ENCODE data around the gene UBE3B.

The UBE3B gene

DNA sequence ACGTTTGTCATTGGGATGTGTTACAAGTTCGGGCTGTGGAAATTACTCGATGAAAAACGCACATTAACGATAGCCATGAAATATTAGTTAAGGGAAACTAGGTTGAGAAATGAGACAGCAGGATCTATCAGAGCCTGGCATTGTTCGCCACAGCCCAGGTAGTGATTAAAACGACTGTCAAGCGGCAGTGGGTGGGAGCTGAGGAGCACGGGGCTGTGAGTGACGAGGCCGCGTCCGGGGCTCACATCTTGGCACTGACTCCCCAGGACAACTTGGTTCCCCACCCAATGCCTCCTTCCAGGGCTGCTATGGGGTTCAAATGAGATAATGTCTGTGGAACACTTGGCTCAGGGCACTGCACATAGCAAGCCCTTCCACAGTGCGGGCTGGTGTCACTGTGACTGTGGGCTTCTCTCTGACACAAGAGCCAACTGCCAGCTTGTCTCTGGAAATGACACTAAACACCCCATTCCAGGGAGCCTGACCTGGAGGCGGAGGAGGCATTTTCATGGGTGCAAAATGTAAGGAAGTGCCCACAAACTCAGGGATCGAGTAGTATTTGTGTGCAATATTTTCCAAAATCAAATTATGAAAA is 76.6 kb downstream of the UBE3B start:
- DNase-seq (ENCODE audit: low spot score) = no peak

GRCh38 chr12:109554761-109555160 is 77.3 kb downstream of the UBE3B start:
- no peak for DNase-seq (ENCODE audit: low spot score)

DNA sequence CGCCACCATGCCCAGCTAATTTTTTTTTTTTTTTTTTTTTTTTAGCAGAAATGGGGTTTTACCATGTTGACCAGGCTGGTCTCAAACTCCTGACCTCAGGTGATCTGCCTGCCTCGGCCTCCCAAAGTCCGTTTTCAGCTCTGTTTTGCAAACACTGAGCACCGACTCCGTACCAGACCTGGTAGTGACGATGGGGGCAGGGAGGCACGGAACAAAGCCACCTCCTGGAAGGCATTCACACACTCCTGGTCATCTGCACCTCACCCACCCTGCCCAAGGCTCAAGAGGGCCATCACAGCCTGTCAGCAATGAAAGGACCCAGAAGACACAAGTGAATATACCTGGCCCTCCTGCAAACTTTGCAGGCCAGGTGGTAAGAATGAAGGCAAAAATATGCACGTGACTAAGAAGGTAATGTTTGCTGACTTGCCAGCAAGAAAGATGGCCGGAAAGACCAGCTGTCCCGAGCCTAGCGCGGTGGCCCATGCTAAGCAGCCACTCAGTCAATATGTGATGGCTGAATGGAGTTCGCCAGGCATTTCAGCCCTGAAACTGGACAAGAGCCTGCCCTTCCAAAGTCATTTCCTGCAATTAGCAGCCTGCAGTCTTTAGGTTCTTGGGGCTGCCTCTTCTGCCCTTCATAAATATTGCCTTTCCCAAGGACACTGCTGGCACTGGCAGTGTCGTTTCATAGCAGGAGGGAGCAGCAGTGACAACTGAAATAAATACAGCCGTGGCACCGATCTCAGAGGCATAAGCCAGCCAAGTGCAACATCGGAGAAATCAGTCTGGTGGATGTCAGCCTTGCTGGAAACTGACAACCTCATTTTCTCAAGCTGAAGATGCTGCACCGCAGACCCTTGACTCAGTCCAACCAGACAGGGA is 78.2 kb downstream of the UBE3B start:
- no peak for DNase-seq (ENCODE audit: low spot score)

DNA sequence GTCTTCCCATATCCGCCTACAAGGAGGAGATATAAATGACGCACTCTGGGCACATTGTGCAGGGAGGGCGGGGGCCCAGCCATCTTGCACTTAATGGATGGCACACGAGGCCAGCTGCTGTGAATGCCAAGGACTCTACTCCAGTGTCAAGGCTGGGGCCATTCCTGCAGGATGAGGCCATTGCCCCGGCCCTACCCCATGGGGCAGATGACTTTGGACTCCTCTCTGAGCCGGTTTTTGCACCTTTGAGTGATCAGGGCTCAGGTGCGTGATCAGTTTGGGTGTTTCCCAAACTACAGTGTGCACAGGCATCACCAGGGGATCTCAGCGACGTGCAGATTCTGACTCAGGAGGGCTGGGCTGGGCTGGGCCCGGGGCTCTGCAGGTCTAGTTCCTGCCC is 79.8 kb downstream of the UBE3B start:
- no peak for DNase-seq (ENCODE audit: low spot score)

DNA sequence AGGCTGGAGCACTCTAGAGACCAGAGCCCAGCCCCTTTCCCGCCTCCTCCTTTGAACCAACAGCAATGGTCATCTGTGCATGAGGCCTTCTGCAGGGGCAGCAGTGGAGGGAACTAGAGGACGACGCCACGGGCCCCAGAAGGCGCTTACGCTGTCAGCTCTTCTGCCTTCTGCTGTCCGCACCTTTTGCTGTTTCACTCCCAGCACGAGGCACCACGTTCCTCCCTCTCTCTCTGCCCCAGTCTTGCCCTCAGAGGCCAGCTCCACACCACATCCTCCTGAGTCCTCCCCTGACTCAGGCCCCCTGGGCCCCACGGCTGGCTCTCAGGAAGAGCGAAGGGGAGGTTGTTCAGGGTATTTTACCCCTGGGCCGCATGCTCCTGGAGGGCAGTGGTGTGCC is 80.4 kb downstream of the UBE3B start:
- DNase-seq (ENCODE audit: low spot score) = no peak

DNA sequence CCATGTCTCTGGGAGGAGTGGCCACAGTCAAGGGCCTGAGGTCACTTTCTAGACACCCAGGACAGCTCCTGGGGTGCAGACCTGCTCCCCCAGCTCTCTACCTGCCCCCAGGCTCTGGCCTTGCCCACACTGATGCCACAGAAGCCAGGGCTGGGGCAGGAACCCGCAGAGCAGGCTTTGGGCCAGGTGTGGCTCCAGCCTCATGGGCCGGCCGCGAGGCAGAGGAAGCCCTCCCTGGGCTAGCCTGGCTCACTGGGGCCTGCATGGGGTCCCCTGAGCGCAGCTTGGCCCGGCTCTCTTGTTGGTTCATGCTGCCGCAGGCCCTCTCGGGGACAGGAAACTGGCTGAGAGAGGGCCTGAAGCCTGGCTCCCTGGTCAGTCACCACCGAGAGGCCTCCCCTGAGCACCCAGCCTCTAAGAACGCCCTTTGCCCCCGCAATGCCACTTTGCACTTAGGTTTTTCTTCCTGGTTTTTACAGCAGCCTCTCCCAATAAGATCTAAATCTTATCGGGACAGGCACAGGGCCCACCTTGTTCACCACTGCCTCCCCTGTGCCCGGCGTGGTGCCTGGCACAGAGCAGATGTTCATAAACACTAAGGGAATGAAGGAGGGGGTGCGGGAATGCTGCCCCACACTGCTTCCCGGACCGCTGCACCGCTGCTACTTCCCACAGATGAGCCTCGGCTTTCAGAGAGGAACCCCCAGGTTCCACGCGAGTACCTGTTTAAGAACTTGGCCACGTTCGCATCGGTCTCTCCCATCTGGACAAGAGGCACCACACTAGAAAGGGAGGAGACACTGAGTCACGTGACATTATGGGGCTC is 81.2 kb downstream of the UBE3B start:
- no peak for DNase-seq (ENCODE audit: low spot score)

GRCh38 chr12:109559200-109559505 is 81.7 kb downstream of the UBE3B start:
- no peak for DNase-seq (ENCODE audit: low spot score)

- DNase-seq (ENCODE audit: low spot score) = no peak
These were observed 82.2 kb downstream of the UBE3B start for GRCh38 chr12:109559601-109560000.

- no peak for DNase-seq (ENCODE audit: low spot score)
These were observed 83.7 kb downstream of the UBE3B start for GRCh38 chr12:109560867-109561710.

DNA sequence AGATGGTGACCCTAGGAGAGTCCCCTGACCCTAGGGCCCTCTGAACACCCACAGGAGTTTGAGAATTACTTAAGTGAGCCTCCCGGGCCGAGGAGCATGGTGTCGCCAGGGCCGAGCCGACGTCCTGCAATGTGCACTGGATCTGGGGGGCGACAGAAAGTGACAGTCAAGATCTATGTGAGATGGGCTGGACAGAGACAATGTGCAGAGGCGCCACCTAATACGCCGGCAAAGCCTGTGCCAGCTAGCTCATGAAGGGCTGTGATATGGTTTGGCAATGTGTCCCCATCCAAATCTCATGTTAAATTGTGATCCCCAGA is 84.2 kb downstream of the UBE3B start:
- DNase-seq (ENCODE audit: low spot score) = no peak

DNA sequence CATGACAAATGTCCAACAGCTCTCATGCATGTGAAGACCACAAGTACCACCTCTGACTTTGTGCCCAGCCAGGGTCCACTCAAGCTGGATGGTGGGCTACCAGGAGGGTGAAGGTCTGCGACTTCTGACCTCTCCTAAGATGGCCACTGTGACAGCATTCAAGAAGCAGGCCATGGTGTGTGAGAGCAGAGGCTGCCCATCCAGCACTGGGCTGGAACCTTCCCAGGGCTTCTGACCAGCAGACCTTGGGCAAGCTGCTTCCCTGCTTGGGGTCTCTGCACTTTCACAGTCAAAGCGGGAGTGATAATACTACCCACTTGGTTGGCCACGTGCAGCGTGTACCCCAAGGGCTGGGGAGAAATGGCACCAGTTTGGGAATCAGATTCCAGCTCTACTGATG is 85.4 kb downstream of the UBE3B start:
- no peak for DNase-seq (ENCODE audit: low spot score)

DNA sequence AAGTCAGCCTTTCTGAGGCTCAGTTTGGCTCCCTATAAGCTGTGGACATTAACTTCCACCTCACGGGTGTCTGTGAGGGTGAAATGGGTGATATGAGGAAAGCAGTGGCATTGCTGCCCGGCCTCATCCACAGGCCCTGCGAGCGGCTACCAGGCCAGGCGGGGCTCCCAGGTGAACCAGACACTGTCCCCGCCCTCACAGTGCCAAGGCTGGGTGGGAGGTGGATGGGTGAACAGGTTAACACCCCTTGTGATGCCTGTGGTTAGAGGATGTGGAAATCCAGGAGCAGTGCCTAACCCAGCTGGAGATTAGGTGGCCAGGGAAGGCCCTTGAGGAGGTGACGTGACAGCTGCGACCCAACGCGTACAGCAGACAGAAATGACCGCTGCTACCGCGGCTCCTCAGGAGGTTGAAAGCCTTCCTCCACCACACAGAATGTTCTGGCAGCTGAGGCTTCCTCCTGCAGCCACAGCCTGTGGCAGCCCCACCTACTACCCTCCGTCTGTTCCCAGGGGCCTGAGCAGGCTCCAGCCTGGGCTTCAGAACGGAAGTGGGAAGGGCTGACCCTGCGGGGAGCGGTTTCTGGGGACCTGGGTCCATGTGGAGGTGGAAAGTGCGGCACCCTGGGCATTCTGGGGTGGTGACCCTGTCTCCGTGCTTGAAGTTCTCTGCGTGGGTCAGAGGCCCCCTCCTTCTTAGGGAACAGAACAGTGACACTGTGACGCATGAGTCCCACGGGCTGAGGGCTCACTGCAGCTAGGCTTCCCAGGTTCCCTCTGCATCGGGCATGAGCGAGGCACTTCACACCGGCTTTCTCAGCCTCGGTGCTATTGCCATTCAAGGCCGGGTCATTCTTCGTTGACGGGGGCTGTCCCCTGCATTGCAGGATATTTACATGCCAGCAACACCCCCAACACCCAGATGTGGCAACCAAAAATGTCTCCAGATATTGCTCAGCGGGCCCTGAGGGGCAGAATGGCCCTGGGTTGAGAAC is 86.2 kb downstream of the UBE3B start:
- DNase-seq (ENCODE audit: low spot score) = no peak

- DNase-seq (ENCODE audit: low spot score) = no peak
These were observed 89.0 kb downstream of the UBE3B start for GRCh38 chr12:109566424-109566823.

DNA sequence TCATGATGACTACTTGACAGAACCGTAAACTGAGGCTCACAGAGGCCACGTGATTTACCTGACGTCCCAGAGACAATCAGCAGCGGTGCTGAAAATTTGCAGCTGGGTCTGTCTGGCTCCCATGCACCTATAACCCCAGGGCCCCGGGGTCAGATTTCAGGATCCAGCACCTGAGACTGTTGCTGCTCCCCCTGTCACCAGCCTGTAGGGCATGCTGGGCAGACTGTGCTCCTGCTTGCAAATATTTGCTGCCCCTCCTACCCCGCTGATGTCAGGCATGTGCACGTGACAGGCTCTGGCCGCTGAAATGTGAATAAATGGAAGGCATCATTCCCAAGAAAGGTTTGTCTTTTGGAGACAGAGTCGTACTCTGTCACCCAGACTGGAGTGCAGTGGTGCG is 89.9 kb downstream of the UBE3B start:
- DNase-seq (ENCODE audit: low spot score) = no peak

DNA sequence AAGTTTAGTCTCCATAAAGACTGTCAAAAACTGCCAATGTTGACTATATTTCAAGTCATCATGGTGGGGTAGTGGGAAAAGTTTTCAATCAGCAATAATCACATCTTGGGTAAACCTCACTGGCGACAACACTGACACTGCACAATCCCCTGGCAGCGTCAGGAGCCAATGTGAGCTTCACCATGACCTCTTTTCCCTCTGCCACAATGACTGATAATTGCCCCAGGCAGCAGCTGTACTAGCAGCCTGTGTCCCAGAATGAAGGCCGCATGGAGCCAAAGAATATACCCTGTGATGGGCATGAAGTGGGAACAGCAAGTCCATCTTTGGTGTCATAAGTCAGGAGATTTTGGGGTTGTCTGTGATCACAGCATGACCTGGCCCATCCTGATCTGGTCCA is 90.5 kb downstream of the UBE3B start:
- no peak for DNase-seq (ENCODE audit: low spot score)

DNA sequence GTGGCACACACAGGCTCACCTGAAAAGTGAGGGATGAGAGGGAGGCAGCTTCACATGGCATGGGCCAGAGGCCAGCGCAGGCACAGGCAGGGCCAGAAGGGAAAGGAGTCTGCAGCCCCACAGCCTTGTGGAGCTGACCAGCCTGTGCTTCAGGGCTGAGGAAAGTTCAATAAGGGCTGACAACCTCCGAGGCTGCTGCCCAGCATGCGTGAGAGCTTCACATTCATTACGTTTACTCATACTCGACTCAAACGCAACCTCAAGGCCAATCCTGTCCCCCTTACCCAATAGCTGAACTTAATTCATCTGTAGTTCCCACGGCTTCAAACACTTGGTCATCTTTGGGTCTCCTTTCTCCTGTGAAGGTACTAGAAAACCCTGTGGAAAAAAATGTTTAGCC is 91.1 kb downstream of the UBE3B start:
- DNase-seq (ENCODE audit: low spot score) = no peak

- no peak for DNase-seq (ENCODE audit: low spot score)
These were observed 94.5 kb downstream of the UBE3B start for GRCh38 chr12:109571773-109572505.

DNA sequence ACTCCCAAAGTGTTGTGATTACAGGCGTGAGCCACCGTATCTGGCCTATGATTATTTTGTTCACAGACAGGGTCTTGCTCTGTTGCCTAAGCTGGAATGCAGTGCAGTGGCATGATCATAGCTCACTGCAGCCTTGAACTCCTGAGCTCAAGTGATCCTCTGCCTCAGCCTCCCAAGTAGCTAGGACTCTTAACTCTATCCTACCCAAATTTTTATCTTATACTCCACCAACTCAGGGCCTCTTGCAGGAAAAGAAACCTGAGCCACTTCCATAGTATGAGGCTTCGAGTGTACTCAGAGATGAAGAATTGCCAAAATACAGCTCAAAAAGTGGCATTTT is 95.0 kb downstream of the UBE3B start:
- DNase-seq (ENCODE audit: low spot score) = no peak

GRCh38 chr12:109573029-109573913 is 95.8 kb downstream of the UBE3B start, which contains the start of the genes MMAB and MVK:
MMAB (minus strand) TSS chr12:109573504; CDS start chr12:109573480, 24 bp downstream.
MVK (plus strand) TSS chr12:109573794; CDS start chr12:109574823, 1,029 bp downstream.
- peak; percentile 99 for DNase-seq (ENCODE audit: low spot score)
